Stimulated activated CD8-positive, alpha-beta memory T cell treated with anti-CD3 and anti-CD28 coated beads, Interleukin-12 subunit alpha, Interleukin-12 subunit beta, amount 100 ng/mL, for 4 hours (primary cell): ENCODE results near the gene SLC12A9.
"Not testable (repeated sequence)": the region's sequence is repeated elsewhere in the genome, so short reads cannot be mapped to it uniquely, and the experiment has no call there.

Experiments
- DNase-seq: peaks from one replicate; pipeline ENCODE4 v3.0.0-alpha.2; 2020; ENCODE audit warnings: low read depth

Gene SLC12A9

GRCh38 chr7:100825751-100826513 is 26.6 kb upstream of the SLC12A9 start:
- DNase-seq = no peak

- DNase-seq = no peak
Measured at GRCh38 chr7:100826514-100827329, 25.8 kb upstream of the SLC12A9 start.

- DNase-seq = no peak
Measured at GRCh38 chr7:100827330-100828226, 24.9 kb upstream of the SLC12A9 start, which contains the start of gene EPHB4. EPHB4 (minus strand) TSS chr7:100827523; CDS start chr7:100827030, 493 bp downstream.

GRCh38 chr7:100829150-100829716 is 23.3 kb upstream of the SLC12A9 start:
- no peak for DNase-seq

- no peak for DNase-seq
Measured at GRCh38 chr7:100830396-100830795, 22.1 kb upstream of the SLC12A9 start.

GRCh38 chr7:100832281-100832633 is 20.3 kb upstream of the SLC12A9 start:
- no peak for DNase-seq

GRCh38 chr7:100835903-100836811 is 16.4 kb upstream of the SLC12A9 start:
- DNase-seq = no peak

- DNase-seq = no peak
Measured at GRCh38 chr7:100836812-100837098, 15.8 kb upstream of the SLC12A9 start.

GRCh38 chr7:100837099-100837836 is 15.2 kb upstream of the SLC12A9 start:
- peak; percentile 61 for DNase-seq

GRCh38 chr7:100839361-100839760 is 13.2 kb upstream of the SLC12A9 start:
- no peak for DNase-seq

GRCh38 chr7:100840470-100841100 is 11.9 kb upstream of the SLC12A9 start:
- no peak for DNase-seq

- DNase-seq = no peak
Measured at GRCh38 chr7:100847360-100847759, 5.2 kb upstream of the SLC12A9 start.

- no peak for DNase-seq
Measured at GRCh38 chr7:100854146-100854895, 1.8 kb downstream of the SLC12A9 start.

- DNase-seq = not testable (repeated sequence)
Measured at GRCh38 chr7:100854899-100855298, 2.4 kb downstream of the SLC12A9 start.

GRCh38 chr7:100855515-100855914 is 3.0 kb downstream of the SLC12A9 start:
- DNase-seq = no peak

GRCh38 chr7:100856871-100857282 is 4.4 kb downstream of the SLC12A9 start:
- DNase-seq = no peak

GRCh38 chr7:100859856-100860255 is 7.3 kb downstream of the SLC12A9 start:
- DNase-seq = no peak

- no peak for DNase-seq
Measured at GRCh38 chr7:100860702-100861615, 8.4 kb downstream of the SLC12A9 start.
